ENCODE measurements around the gene IRX2. TPM values are rescaled to one million over a fixed set of nuclear protein-coding genes. Genes with fewer than 3 reads are reported as not detected.

Gene IRX2
- total RNA-seq, 3 donors from 2014 or later = 0.13 to 0.14 TPM; not detected in 1

- DNase-seq = no peak
- no peaks in the 10 kb centered on the region for H3K4me1 Mint-ChIP-seq (ENCODE audit: low read depth)
- H3K36me3 Mint-ChIP-seq (ENCODE audit: insufficient read depth) = no peaks in the 10 kb centered on the region
- ATAC-seq = no peak
- H3K4me3 Mint-ChIP-seq = no peak overlapping the region
- no peaks in the 10 kb centered on the region for H3K9me3 Mint-ChIP-seq
- H3K27me3 Mint-ChIP-seq (ENCODE audit: low read depth) = peaks cover 29% of the 10 kb centered on the region
Measured at GRCh38 chr5:2761921-2762488, 10.5 kb upstream of the IRX2 start.

DNA sequence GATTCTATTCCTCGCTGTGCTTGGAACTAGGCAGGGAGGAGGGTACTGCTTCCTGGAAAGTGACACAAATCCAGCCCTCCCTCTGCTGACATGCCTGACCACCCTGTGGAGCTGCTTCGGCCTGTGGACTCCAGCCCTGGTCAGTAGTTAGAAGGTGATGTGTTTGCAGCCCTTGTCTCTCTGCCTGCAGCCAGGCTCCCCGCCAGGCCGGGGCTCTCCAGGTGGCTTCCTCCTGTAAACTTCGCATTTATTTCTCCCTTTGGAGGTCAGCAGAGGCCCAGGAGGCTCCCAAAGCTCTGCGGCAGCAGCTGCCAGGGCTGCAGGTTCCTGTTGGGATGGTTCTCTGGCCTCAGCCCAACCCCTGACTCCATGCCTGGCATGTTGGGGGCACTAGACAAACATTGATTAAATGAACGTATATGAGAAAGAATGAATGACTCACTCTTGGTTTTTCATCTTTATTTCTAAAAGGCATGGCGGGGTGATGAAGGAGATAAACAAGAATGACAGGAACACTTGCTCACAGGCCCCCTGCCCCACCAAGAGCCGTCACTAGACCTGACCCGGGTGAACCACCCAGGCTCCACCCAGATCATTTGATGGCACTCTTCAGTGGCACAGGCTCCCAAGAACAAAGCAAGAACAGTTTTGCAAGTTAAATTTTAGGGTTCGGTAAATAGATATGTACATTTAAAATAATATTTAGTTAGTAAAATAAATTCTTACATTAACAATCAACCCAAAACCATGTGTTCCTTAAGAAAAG lies 8.4 kb upstream of the IRX2 start:
- Mint-ChIP-seq H3K36me3 (ENCODE audit: insufficient read depth) (no peaks in the 10 kb centered on the region), H3K9me3 (no peaks in the 10 kb centered on the region), H3K4me1 (ENCODE audit: low read depth) (peaks cover 10% of the 10 kb centered on the region), H3K27me3 (ENCODE audit: low read depth) (peaks cover 46% of the 10 kb centered on the region), H3K4me3 (no peak overlapping the region)
- ATAC-seq = no peak
- DNase-seq = no peak

DNA sequence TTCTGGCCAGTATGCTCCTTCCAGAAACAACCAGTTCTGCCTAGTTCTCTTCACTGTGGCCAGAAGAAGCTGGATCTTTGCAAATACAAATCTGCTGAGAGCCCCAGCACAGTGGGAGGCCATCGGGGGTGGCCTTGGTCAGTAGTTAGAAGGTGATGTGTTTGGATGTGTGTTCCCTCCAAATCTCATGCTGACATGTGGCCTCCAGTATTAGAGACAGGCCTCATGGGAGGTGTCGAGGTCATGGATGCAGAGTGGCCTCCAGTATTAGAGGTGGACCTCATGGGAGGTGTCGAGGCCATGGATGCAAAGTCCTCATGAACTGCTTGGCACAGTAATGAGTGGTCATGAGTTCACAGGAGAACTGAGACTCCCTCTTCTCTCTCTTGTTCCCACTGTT lies 7.6 kb upstream of the IRX2 start:
- ATAC-seq (no peak), DNase-seq (no peak)
- Mint-ChIP-seq H3K4me1 (ENCODE audit: low read depth) (peaks cover 12% of the 10 kb centered on the region), H3K27me3 (ENCODE audit: low read depth) (peaks cover 51% of the 10 kb centered on the region), H3K4me3 (no peak overlapping the region), H3K36me3 (ENCODE audit: insufficient read depth) (no peaks in the 10 kb centered on the region), H3K9me3 (no peaks in the 10 kb centered on the region)

DNA sequence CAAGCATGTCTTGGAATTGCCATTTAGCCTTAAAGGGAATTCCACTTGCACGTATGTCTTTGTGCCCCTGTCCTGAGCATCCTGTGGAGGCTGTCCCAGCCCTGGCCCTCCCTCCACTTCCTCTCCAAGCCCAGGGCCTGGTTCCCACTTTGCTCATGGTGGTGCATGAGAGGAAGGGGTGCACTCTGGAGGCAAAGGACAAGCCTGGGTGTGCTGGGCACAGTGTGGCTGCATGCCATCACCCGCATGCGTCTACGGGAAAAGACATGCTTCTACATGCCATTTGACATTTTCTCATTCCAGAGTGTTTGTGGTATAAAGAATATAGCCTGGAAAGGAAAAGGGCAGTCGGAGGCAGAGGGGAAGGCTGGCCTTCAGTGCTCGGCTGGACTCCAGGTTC lies 7.2 kb upstream of the IRX2 start:
- DNase-seq (no peak), ATAC-seq (no peak)
- Mint-ChIP-seq H3K36me3 (ENCODE audit: insufficient read depth) (no peaks in the 10 kb centered on the region), H3K4me3 (no peak overlapping the region), H3K9me3 (no peaks in the 10 kb centered on the region), H3K27me3 (ENCODE audit: low read depth) (peaks cover 50% of the 10 kb centered on the region), H3K4me1 (ENCODE audit: low read depth) (peaks cover 13% of the 10 kb centered on the region)

DNA sequence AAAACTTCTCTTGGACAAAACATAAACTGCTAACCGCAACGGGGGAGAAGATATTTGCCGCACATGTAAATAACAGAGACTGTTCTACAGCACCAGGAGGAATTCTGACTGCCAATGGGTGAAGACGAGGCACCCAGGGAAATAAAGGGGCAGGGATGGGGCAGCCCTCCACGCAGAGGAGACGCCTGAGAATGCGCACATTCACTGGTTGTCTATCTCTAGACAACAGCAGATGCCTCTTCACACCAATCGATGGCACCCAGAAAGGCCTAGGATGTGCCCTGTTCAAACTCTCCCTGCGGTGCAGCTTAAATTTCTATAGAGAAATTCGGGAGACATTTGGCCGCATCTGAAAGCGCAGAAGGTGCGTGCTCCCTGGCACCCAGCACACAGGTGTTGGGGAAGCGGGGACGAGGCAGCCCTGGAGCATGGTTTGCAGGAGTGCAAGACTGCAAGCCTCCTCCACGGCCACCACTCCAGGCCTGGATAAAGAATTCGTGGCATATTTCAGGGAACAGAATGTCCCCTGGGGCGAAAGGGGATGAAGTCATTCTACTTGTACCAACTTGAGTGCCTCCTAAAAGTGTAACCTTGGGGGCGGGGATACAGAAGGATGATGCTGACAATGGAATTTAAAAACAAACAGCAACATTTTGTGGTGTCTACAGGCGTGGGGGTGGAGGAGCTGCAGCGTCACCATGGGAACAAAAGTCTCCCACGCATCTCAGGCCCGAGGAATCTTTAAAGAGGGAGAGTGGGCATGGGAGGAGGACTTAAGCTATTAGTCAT lies 6.3 kb upstream of the IRX2 start:
- H3K4me1 Mint-ChIP-seq (ENCODE audit: low read depth) = peaks cover 13% of the 10 kb centered on the region
- no peak overlapping the region for H3K4me3 Mint-ChIP-seq
- no peaks in the 10 kb centered on the region for H3K36me3 Mint-ChIP-seq (ENCODE audit: insufficient read depth)
- H3K27me3 Mint-ChIP-seq (ENCODE audit: low read depth) = peaks cover 59% of the 10 kb centered on the region
- H3K9me3 Mint-ChIP-seq = no peaks in the 10 kb centered on the region
- ATAC-seq (no peak), DNase-seq (no peak)

- no peak for ATAC-seq
- H3K4me1 Mint-ChIP-seq (ENCODE audit: low read depth) = peaks cover 13% of the 10 kb centered on the region
Measured at GRCh38 chr5:2756211-2757152, 5.0 kb upstream of the IRX2 start.

GRCh38 chr5:2755681-2756171 lies 4.2 kb upstream of the IRX2 start:
- Mint-ChIP-seq H3K4me3 (peak overlapping the region; percentile 11), H3K4me1 (ENCODE audit: low read depth) (peaks cover 13% of the 10 kb centered on the region), H3K27me3 (ENCODE audit: low read depth) (peaks cover 64% of the 10 kb centered on the region), H3K36me3 (ENCODE audit: insufficient read depth) (no peaks in the 10 kb centered on the region), H3K9me3 (no peaks in the 10 kb centered on the region)
- no peak for DNase-seq
- no peak for ATAC-seq

More at GRCh38 chr5:2756211-2757152, 5.0 kb upstream of the IRX2 start:
- peak overlapping the region; percentile 11 for H3K4me3 Mint-ChIP-seq
- no peaks in the 10 kb centered on the region for H3K36me3 Mint-ChIP-seq (ENCODE audit: insufficient read depth)
- no peaks in the 10 kb centered on the region for H3K9me3 Mint-ChIP-seq
- peaks cover 64% of the 10 kb centered on the region for H3K27me3 Mint-ChIP-seq (ENCODE audit: low read depth)
- DNase-seq = no peak

GRCh38 chr5:2755076-2755680 lies 3.7 kb upstream of the IRX2 start:
- Mint-ChIP-seq H3K27me3 (ENCODE audit: low read depth) (peaks cover 65% of the 10 kb centered on the region), H3K4me3 (no peak overlapping the region), H3K4me1 (ENCODE audit: low read depth) (peaks cover 13% of the 10 kb centered on the region), H3K9me3 (no peaks in the 10 kb centered on the region), H3K36me3 (ENCODE audit: insufficient read depth) (no peaks in the 10 kb centered on the region)
- ATAC-seq = no peak
- no peak for DNase-seq

DNA sequence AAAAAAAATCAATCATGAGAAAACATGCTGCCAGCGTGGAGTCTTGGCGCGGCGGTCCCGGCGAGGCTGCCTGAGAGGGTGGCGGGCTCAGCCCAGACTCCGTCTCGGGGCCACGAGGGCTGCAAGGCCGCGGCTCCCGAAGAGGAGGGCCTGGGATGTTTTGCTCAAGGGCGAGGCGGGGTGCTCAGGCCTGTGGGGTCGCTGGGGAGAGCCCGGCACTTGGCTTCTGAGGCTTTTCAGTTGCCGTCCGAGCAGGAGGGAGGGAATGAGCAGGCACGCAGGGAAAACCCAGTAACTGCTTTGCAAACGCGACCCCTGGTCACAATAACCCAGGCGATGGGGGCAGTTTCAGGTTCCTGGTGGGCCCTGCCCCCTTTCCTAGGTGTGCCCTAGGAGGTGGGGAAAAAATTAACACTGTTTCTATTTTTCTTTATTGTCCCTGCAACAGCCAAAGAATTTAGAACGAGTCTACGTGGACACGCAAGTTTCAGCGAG lies 3.2 kb upstream of the IRX2 start:
- Mint-ChIP-seq H3K36me3 (ENCODE audit: insufficient read depth) (no peaks in the 10 kb centered on the region), H3K9me3 (peaks cover 3% of the 10 kb centered on the region), H3K4me3 (no peak overlapping the region), H3K4me1 (ENCODE audit: low read depth) (peaks cover 15% of the 10 kb centered on the region), H3K27me3 (ENCODE audit: low read depth) (peaks cover 66% of the 10 kb centered on the region)
- no peak for DNase-seq
- no peak for ATAC-seq

- H3K9me3 Mint-ChIP-seq = peaks cover 3% of the 10 kb centered on the region
- H3K36me3 Mint-ChIP-seq (ENCODE audit: insufficient read depth) = no peaks in the 10 kb centered on the region
- H3K27me3 Mint-ChIP-seq (ENCODE audit: low read depth) = peaks cover 67% of the 10 kb centered on the region
- H3K4me3 Mint-ChIP-seq = no peak overlapping the region
- peaks cover 15% of the 10 kb centered on the region for H3K4me1 Mint-ChIP-seq (ENCODE audit: low read depth)
- DNase-seq (no peak), ATAC-seq (no peak)
Measured at GRCh38 chr5:2753452-2754420, 2.3 kb upstream of the IRX2 start.

DNA sequence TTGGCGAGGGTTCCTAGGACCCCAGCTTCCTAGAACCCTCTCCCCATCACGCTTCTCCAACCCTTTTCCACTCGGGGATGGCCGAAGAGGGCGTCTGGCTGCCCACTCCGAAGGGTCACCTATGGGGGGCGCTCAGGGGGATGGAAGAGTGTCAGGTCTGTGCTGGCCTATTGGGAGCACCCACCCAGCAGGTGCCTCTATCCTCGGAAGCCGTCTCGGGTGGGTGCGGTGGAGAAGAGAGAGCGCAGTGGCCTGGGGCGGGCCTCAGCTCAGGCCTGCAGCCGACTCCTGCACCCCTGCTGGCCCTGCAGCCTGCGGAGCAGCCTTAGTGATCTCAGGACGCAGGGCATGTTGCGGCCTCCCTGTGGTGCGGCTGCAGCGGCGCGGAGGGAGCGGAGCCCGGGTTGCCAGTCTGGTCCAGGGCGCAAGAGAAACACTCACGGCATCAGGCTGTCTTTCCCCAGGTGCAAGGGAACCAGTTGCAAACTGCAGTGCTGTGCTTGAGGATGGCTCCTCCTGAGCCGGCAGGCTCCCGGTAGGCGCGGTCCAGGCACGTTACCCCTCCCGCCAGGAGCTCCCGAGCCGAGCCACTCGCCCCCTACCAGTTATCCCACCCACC lies 1.5 kb upstream of the IRX2 start:
- peaks cover 3% of the 10 kb centered on the region for H3K9me3 Mint-ChIP-seq
- H3K36me3 Mint-ChIP-seq (ENCODE audit: insufficient read depth) = no peaks in the 10 kb centered on the region
- ATAC-seq (no peak), DNase-seq (no peak)
- H3K27me3 Mint-ChIP-seq (ENCODE audit: low read depth) = peaks cover 61% of the 10 kb centered on the region
- peaks cover 15% of the 10 kb centered on the region for H3K4me1 Mint-ChIP-seq (ENCODE audit: low read depth)
- H3K4me3 Mint-ChIP-seq = no peak overlapping the region

DNA sequence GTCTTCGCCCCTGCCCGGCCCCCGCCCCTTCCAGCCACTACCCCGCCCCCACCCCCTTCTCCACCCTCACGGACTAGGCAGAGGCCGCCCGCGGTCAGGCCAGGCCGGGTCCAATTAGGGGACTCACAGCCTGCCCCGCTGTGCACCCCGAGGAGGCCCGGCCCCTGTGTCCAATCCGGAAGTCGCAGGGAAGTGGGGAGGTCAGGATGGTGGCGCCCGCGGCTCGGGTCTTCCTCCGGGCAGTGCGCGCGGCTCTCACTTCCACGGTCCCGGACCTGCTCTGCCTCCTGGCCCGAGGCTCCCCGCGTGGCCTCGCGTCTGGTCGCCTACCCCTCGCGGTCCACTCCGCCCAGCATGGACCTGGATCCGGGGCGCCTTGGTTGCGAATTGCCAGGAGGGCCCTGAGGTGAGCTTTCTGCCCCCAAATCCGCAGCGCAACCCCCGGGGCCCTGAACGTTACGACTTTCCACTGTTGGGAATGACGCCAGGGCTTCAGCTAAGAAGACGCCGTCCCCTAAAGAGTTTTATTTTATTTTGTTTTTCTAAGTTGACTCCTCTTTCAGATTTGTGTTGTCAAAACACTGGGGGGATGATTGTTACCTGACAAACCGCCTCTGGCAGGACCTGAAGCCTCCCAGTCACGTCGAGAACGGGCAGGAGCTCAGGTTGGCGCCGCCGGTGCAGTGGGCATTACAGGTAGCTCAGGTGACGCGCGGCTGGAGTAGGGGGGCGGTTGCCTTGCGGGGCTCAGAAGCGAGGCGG lies 763 bp upstream of the IRX2 start:
- ATAC-seq = no peak
- H3K4me1 Mint-ChIP-seq (ENCODE audit: low read depth) = peaks cover 15% of the 10 kb centered on the region
- peaks cover 61% of the 10 kb centered on the region for H3K27me3 Mint-ChIP-seq (ENCODE audit: low read depth)
- no peak for DNase-seq
- no peaks in the 10 kb centered on the region for H3K36me3 Mint-ChIP-seq (ENCODE audit: insufficient read depth)
- H3K9me3 Mint-ChIP-seq = peaks cover 3% of the 10 kb centered on the region
- no peak overlapping the region for H3K4me3 Mint-ChIP-seq
